Osteocyte (in vitro differentiated cells): ENCODE results near the gene GPR139. TPM values are rescaled to one million over a fixed set of nuclear protein-coding genes. Genes with fewer than 3 reads are reported as not detected.

Experiments used
- DNase-seq: peaks from one replicate; pipeline ENCODE4 v3.0.0; 2021; ENCODE audit warnings: mixed read lengths; ENCODE audit not compliant: unreplicated experiment; ENCODE audit errors: extremely low spot score
- H3K27ac Mint-ChIP-seq: one replicate; pipeline ENCODE4 v1.8.0; 2021; ENCODE audit warnings: mild to moderate bottlenecking, mixed read lengths; ENCODE audit not compliant: unreplicated experiment
- H3K27me3 Mint-ChIP-seq: one replicate; pipeline ENCODE4 v1.8.0; 2021; ENCODE audit warnings: mixed read lengths; ENCODE audit not compliant: unreplicated experiment
- H3K36me3 Mint-ChIP-seq: one replicate; pipeline ENCODE4 v1.8.0; 2021; ENCODE audit warnings: mixed read lengths; ENCODE audit not compliant: unreplicated experiment
- H3K4me1 Mint-ChIP-seq: one replicate; pipeline ENCODE4 v1.8.0; 2021; ENCODE audit warnings: mixed read lengths; ENCODE audit not compliant: unreplicated experiment
- H3K4me3 Mint-ChIP-seq: one replicate; pipeline ENCODE4 v1.8.0; 2021; ENCODE audit warnings: mild to moderate bottlenecking, moderate library complexity, mixed read lengths; ENCODE audit not compliant: unreplicated experiment
- H3K9me3 Mint-ChIP-seq: one replicate; pipeline ENCODE4 v1.8.0; 2021; ENCODE audit warnings: mixed read lengths; ENCODE audit not compliant: unreplicated experiment
- CTCF ChIP-seq: fragments of 200-600 bp; sonication (generic); IDR thresholded peaks from 2 replicates; pipeline ENCODE4 v1.5.0; 2021; ENCODE audit warnings: antibody characterized with exemption, mild to moderate bottlenecking, moderate library complexity
- long read RNA-seq: library from polyadenylated mRNA; unstranded; transcript quantifications from one replicate; pipeline ENCODE4 v2.0.0, GENCODE V29; 2021
- total RNA-seq: library from RNA; stranded (reverse); gene quantifications from 2 replicates; pipeline ENCODE4 v1.2.1, GENCODE V29; 2021

Gene GPR139
- total RNA-seq, result not detected in 2 replicates
- long read RNA-seq, result 0 reads

GRCh38 chr16:20073203-20074098 is at the start of gene GPR139:
GPR139 (minus strand) TSS chr16:20073890; CDS start chr16:20073616, 274 bp downstream.
- Mint-ChIP-seq H3K27me3 (peaks cover 8% of the 10 kb centered on the region), H3K4me3 (no peak within 1 kb of the TSS), H3K36me3 (no peaks in the 10 kb centered on the region), H3K27ac (no peak within 1 kb of the TSS), H3K9me3 (peaks cover 8% of the 10 kb centered on the region), H3K4me1 (no peaks in the 10 kb centered on the region)
- DNase-seq, result no peak
- TF ChIP-seq CTCF, result no peak

- no peaks in the 10 kb centered on the region for H3K4me1 Mint-ChIP-seq
- no peak for DNase-seq
- no peak for TF ChIP-seq CTCF
- no peaks in the 10 kb centered on the region for H3K36me3 Mint-ChIP-seq
- H3K27ac Mint-ChIP-seq, result no peak overlapping the region
- no peak overlapping the region for H3K4me3 Mint-ChIP-seq
- H3K9me3 Mint-ChIP-seq, result peaks cover 33% of the 10 kb centered on the region
- no peaks in the 10 kb centered on the region for H3K27me3 Mint-ChIP-seq
These were observed 48.3 kb upstream of the GPR139 start for GRCh38 chr16:20122011-20122410.

- Mint-ChIP-seq H3K9me3 (peaks cover under 1% of the 10 kb centered on the region), H3K4me3 (no peak overlapping the region), H3K36me3 (no peaks in the 10 kb centered on the region), H3K27ac (no peak overlapping the region), H3K27me3 (no peaks in the 10 kb centered on the region), H3K4me1 (no peaks in the 10 kb centered on the region)
- no peak for TF ChIP-seq CTCF
- no peak for DNase-seq
These were observed 40.7 kb upstream of the GPR139 start for GRCh38 chr16:20114356-20114755.

- Mint-ChIP-seq H3K36me3 (no peaks in the 10 kb centered on the region), H3K4me3 (no peak overlapping the region), H3K27ac (no peak overlapping the region), H3K4me1 (no peaks in the 10 kb centered on the region), H3K9me3 (peaks cover 7% of the 10 kb centered on the region), H3K27me3 (no peaks in the 10 kb centered on the region)
- no peak for TF ChIP-seq CTCF
- no peak for DNase-seq
These were observed 37.5 kb upstream of the GPR139 start for GRCh38 chr16:20111143-20111542.

- H3K36me3 Mint-ChIP-seq, result no peaks in the 10 kb centered on the region
- no peaks in the 10 kb centered on the region for H3K27me3 Mint-ChIP-seq
- no peak overlapping the region for H3K4me3 Mint-ChIP-seq
These were observed 33.4 kb upstream of the GPR139 start for GRCh38 chr16:20107083-20107482.

More at GRCh38 chr16:20107083-20107482, 33.4 kb upstream of the GPR139 start:
- Mint-ChIP-seq H3K4me1 (no peaks in the 10 kb centered on the region), H3K27ac (no peak overlapping the region), H3K9me3 (peaks cover 7% of the 10 kb centered on the region)
- TF ChIP-seq CTCF, result no peak
- DNase-seq, result no peak
